ENCODE data around the gene NTHL1. TPM values are rescaled to one million over a fixed set of nuclear protein-coding genes. Genes with fewer than 3 reads are reported as not detected.

The NTHL1 gene
- total RNA-seq, 1 experiment from 2014 or later: 35.6 TPM

DNA sequence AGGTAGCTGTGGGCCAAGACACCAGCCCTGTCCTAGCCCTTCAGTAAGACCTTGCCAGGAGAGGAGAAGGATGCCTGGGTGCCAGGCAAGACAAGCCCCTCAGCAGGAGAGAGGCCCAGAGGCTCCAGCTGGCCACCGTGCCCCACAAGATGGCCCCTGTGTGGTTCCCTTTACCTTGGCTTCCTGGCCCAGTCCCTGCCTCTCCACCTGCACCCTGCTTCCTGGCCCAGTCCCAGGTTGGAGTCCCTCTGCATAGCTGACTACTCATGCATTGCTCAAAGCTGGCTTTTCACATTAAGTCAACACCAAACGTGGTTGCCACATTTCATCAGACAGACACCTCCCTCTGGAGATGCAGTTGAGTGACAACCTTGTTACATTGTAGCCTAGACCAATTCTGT lies 53.9 kb downstream of the NTHL1 start:
- peak; percentile 52 for DNase-seq (ENCODE audit: low read depth)

DNA sequence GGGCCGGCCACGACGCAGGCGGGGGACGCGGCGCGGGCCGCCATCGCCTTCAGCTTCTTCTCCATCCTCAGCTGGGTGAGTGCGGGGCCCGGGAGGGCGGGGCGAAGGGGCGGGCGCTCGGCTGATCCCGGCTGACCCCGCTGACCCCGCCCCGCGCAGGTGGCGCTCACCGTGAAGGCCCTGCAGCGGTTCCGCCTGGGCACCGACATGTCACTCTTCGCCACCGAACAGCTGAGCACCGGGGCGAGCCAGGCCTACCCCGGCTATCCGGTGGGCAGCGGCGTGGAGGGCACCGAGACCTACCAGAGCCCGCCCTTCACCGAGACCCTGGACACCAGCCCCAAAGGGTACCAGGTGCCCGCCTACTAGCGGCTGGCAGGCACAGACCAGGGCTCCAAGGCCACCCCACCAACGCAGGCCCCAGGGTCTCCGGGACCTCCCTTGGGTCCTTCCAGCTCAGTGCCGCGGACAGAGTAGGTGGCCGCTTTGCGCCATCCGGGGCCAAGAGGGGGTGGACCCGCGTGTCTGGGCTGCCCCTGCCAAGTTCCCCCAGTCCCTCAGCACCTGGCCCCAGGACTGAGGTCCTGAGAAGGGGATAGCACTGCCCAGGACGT lies 54.8 kb downstream of the NTHL1 start:
- DNase-seq (ENCODE audit: low read depth): no peak

DNA sequence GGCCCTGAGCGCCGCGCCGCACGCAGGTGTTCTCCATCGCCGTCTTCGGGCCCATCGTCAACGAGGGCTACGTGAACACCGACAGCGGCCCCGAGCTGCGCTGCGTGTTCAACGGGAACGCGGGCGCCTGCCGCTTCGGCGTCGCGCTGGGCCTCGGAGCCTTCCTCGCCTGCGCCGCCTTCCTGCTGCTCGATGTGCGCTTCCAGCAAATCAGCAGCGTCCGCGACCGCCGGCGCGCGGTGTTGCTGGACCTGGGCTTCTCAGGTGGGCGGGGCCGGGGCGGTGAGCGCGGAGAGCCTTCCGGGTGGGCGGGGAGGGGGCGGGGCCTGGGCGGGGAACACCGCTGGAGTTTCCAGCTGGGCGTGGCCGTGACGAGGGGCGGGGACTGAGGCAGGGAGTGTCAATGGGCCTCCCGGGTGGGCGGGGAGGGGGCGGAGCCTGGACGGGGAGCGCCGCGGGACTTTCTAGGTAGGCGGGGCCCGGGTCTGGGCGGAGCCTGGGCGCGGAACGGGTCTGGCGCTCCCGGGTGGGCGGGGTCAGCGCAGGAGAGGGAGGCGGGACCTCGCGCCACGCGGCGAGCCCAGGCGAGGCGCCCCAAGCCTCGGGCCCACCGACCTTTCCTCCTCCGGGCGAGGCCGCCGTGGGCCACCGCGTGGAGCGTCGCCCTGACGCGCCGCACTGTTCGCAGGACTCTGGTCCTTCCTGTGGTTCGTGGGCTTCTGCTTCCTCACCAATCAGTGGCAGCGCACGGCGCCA lies 55.5 kb downstream of the NTHL1 start:
- peak; percentile 50 for DNase-seq (ENCODE audit: low read depth)

DNA sequence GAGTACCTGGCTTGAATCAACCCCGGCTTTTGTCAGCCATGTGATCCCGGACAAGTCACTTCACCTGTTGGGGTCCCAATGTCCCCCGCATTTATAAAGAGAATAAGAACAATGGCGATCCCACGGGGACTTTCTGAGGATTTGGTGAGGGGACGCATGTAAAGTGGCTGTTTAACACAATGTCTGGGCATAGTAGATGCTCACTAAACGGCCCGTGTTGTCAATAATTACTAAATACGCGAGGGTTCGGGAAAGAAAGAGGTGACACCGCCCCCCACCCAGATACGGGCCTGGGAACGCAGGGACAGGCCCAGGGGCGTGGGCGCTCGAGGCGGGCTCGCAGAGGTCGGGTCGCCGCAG lies 56.1 kb downstream of the NTHL1 start:
- no peak for DNase-seq (ENCODE audit: low read depth)

DNA sequence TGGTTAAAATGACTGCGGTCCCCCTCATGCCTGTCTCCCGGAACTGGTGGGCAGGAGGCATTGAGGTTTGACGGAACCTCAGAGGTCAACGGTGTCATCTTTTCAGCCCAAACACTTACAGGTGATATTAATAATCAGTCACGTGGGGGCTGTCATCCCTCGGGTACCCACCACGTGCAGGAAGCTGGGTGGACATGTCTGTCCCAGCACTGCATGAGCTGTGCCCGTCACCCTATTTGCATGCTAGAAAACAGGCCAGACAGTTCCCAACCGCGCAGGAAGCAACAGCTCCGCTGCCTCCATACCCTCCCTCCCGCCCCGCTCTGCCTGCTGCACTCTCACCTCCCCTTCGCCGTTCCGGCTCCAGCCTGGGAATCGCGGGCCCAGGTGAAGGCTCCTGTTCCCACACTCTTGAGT lies 56.5 kb downstream of the NTHL1 start:
- DNase-seq (ENCODE audit: low read depth): no peak

DNA sequence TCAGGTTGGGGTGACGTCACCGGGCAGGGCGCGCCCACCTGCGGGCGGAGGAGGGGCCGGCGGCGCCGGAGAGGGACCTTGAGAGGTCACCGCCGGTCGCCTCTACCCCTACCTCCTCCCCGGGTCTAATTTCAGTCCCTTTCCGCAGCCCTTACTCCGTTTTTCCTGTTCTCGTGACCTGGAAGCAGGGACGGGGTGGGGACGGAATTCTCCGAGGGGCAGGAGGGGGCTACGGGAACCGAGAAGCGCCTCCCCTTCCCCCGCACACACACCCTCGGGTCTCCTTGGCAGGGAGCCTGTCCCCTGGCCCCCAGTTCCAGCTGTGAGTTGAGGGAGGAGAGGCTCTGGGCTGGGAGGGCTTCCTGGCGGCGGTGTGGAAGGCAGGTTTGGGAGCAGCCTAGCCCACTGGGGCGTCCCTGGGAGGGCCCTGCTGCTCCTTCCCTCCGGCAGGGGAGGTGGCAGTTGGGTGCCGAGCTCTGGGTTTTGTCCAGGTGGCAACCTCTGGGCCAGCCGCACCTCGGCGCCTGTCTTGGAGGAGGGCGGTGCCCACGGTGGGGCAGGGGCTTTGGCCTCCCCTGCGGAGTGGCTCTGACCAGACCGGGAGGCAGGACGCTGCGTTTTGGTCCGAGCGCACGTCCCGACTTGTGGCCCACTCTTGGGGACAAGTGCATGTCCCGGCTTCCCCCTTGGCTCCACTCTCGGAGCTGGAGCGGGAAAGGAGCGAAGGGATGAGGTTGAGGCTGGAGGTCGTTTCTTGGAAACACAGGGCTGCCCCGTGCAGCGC lies 57.1 kb downstream of the NTHL1 start:
- no peak for DNase-seq (ENCODE audit: low read depth)

DNA sequence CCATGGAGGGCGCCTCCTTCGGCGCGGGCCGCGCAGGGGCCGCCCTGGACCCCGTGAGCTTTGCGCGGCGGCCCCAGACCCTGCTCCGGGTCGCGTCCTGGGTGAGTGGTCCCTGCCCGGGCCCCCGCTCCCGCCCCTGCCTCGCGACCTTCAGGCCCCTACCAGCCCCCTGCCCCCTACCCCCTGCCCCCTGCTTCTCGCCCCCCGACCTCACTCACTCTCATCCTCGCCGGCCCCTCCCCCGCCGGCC lies 57.6 kb downstream of the NTHL1 start:
- DNase-seq (ENCODE audit: low read depth): no peak

Other genes starting within 250 kb of the NTHL1 start
- gene HAGH, start 221.0 kb downstream of the NTHL1 start, total RNA-seq (2014; rRNA removed; shearing (Covaris generic)): 75.7 and 92.6 TPM in 2 replicates
- gene FAHD1, start 220.6 kb downstream of the NTHL1 start, total RNA-seq (2014; rRNA removed; shearing (Covaris generic)): 53.8 and 64.0 TPM in 2 replicates
- 1.0 and 1.8 TPM in 2 replicates for gene MEIOB, start 175.7 kb downstream of the NTHL1 start, total RNA-seq (2014; rRNA removed; shearing (Covaris generic))
- not detected in 2 replicates for gene HS3ST6, start 129.4 kb downstream of the NTHL1 start, total RNA-seq (2014; rRNA removed; shearing (Covaris generic))
- 16.2 and 27.8 TPM in 2 replicates for gene MSRB1, start 104.6 kb downstream of the NTHL1 start, total RNA-seq (2014; rRNA removed; shearing (Covaris generic))
- gene RPL3L, start 93.1 kb downstream of the NTHL1 start, total RNA-seq (2014; rRNA removed; shearing (Covaris generic)): 0.52 TPM in 1 of 2 replicates, not detected in the other
- 287 and 304 TPM in 2 replicates for gene NDUFB10, start 88.3 kb downstream of the NTHL1 start, total RNA-seq (2014; rRNA removed; shearing (Covaris generic))
- gene RPS2, start 83.0 kb downstream of the NTHL1 start, total RNA-seq (2014; rRNA removed; shearing (Covaris generic)): 1,628 and 1,651 TPM in 2 replicates
- gene RNF151, start 81.0 kb downstream of the NTHL1 start, total RNA-seq (2014; rRNA removed; shearing (Covaris generic)): not detected in 2 replicates
- gene TBL3, start 75.8 kb downstream of the NTHL1 start, total RNA-seq (2014; rRNA removed; shearing (Covaris generic)): 42.2 and 76.8 TPM in 2 replicates
- not detected in 2 replicates for gene NOXO1, start 66.4 kb downstream of the NTHL1 start, total RNA-seq (2014; rRNA removed; shearing (Covaris generic))
- gene GFER, start 63.6 kb downstream of the NTHL1 start, total RNA-seq (2014; rRNA removed; shearing (Covaris generic)): 11.7 and 21.0 TPM in 2 replicates
- 3.4 and 7.1 TPM in 2 replicates for gene SYNGR3, start 57.9 kb downstream of the NTHL1 start, total RNA-seq (2014; rRNA removed; shearing (Covaris generic))
- gene ZNF598, start 38.0 kb downstream of the NTHL1 start, total RNA-seq (2014; rRNA removed; shearing (Covaris generic)): 21.3 and 23.9 TPM in 2 replicates
- 0.12 TPM in 1 of 2 replicates, not detected in the other for gene NPW, start 28.0 kb downstream of the NTHL1 start, total RNA-seq (2014; rRNA removed; shearing (Covaris generic))
- 143 and 175 TPM in 2 replicates for gene NHERF2, start 20.9 kb downstream of the NTHL1 start, total RNA-seq (2014; rRNA removed; shearing (Covaris generic))
- gene TSC2, start 151 bp upstream of the NTHL1 start, total RNA-seq (2014; rRNA removed; shearing (Covaris generic)): 29.7 and 31.2 TPM in 2 replicates
- 12.9 and 56.0 TPM in 2 replicates for gene PKD1, start 88.1 kb upstream of the NTHL1 start, total RNA-seq (2014; rRNA removed; shearing (Covaris generic))
- 2.1 and 3.8 TPM in 2 replicates for gene RAB26, start 100.8 kb upstream of the NTHL1 start, total RNA-seq (2014; rRNA removed; shearing (Covaris generic))
- gene TRAF7, start 107.9 kb upstream of the NTHL1 start, total RNA-seq (2014; rRNA removed; shearing (Covaris generic)): 69.0 and 92.8 TPM in 2 replicates
- not detected in 2 replicates for gene CASKIN1, start 148.8 kb upstream of the NTHL1 start, total RNA-seq (2014; rRNA removed; shearing (Covaris generic))
- gene MLST8, start 157.6 kb upstream of the NTHL1 start, total RNA-seq (2014; rRNA removed; shearing (Covaris generic)): 18.9 and 26.5 TPM in 2 replicates
- 0.10 and 0.89 TPM in 2 replicates for gene BRICD5, start 163.0 kb upstream of the NTHL1 start, total RNA-seq (2014; rRNA removed; shearing (Covaris generic))
- 23.9 and 32.7 TPM in 2 replicates for gene PGP, start 167.0 kb upstream of the NTHL1 start, total RNA-seq (2014; rRNA removed; shearing (Covaris generic))
- gene E4F1, start 175.8 kb upstream of the NTHL1 start, total RNA-seq (2014; rRNA removed; shearing (Covaris generic)): 9.6 and 20.1 TPM in 2 replicates
- gene DNASE1L2, start 188.6 kb upstream of the NTHL1 start, total RNA-seq (2014; rRNA removed; shearing (Covaris generic)): 0.64 TPM in 1 of 2 replicates, not detected in the other
- 37.3 and 75.1 TPM in 2 replicates for gene ECI1, start 203.8 kb upstream of the NTHL1 start, total RNA-seq (2014; rRNA removed; shearing (Covaris generic))
- 164 and 181 TPM in 2 replicates for gene RNPS1, start 220.3 kb upstream of the NTHL1 start, total RNA-seq (2014; rRNA removed; shearing (Covaris generic))